DMS114 treated with DMSO at 0.1 percent for 48 hours (cell line): ENCODE results near the gene LIMS4.
"Not testable (repeated sequence)": the region's sequence is repeated elsewhere in the genome, so short reads cannot be mapped to it uniquely, and the experiment has no call there.

Experiments
- DNase-seq: peaks from one replicate; lab custom pipeline; 2025; ENCODE audit not compliant: unreplicated experiment; lab: John Stamatoyannopoulos, UW

LIMS4 gene

GRCh38 chr2:110472171-110473058 lies at the start of gene LIMS4:
Gene LIMS4, minus strand, starts transcription at chr2:110472816. Its CDS starts 38 bp downstream, at chr2:110472778.
- not testable (repeated sequence) for DNase-seq

- DNase-seq = not testable (repeated sequence)
Measured at GRCh38 chr2:110499755-110500377, 27.2 kb upstream of the LIMS4 start.

GRCh38 chr2:110496027-110496426 lies 23.4 kb upstream of the LIMS4 start:
- not testable (repeated sequence) for DNase-seq

GRCh38 chr2:110494488-110494887 lies 21.9 kb upstream of the LIMS4 start:
- not testable (repeated sequence) for DNase-seq

- not testable (repeated sequence) for DNase-seq
Measured at GRCh38 chr2:110488991-110489390, 16.4 kb upstream of the LIMS4 start.

GRCh38 chr2:110482697-110483096 lies 10.1 kb upstream of the LIMS4 start:
- DNase-seq = not testable (repeated sequence)

GRCh38 chr2:110481200-110481599 lies 8.6 kb upstream of the LIMS4 start:
- not testable (repeated sequence) for DNase-seq

GRCh38 chr2:110480084-110480483 lies 7.5 kb upstream of the LIMS4 start:
- not testable (repeated sequence) for DNase-seq

DNA sequence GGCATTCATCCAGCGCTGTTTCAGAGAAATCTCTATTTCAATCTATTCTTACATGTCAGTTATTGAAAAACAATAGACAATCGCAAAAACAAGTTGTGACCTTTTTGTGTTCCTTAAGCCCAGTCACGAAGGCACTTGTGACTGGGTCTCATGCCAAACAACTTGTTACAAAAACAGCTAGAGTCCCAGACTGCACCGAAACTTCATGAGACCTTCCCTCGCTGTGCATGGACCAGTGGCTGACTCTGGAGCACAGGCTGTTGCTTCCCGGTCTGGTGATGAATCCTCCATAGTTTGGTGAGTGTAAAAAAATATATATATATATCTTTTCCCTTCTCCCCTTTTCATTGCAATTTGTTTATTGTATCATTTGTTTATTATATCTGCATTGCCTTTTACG lies 4.8 kb upstream of the LIMS4 start:
- not testable (repeated sequence) for DNase-seq

DNA sequence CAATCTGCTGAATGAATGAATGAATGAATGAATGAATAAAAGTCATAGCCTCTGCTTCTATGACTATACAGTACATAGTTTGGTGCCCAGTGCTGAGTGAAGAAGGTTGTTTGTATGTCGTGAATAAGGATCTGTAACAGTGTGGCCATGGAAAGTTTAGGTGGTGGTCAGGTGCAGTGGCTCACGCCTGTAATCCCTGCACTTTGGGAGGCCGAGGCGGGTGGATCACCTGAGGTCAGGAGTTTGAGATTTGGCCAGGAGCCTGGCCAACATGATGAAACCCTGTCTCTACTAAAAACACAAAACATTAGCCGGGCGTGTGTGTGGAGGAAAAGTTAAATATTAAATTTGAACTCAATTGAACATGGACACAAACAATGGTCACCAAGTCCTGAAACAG lies 4.3 kb upstream of the LIMS4 start:
- not testable (repeated sequence) for DNase-seq

GRCh38 chr2:110475627-110476359 lies 3.2 kb upstream of the LIMS4 start:
- DNase-seq = not testable (repeated sequence)

- DNase-seq = not testable (repeated sequence)
Measured at GRCh38 chr2:110474898-110475297, 2.3 kb upstream of the LIMS4 start.

- DNase-seq = not testable (repeated sequence)
Measured at GRCh38 chr2:110473059-110473358, 393 bp upstream of the LIMS4 start.

DNA sequence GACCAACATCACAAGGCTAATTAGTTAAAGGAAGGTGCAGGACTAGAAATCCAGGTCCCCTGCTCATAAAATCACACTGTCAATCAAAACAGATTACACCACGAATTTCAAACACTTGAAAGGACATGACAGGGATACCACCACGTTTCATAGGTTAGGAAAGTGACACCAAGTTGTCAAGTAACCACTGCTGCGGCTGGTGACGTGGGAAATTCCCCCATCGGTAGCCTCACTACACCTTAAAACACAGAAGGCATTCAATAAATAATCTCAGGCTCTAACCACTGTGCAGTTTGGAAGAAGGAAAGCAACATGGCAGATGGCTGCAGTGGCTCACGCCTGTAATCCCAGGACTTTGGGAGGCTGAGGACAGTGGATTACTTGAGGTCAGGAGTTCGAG lies 3.7 kb downstream of the LIMS4 start:
- DNase-seq = not testable (repeated sequence)

- DNase-seq = not testable (repeated sequence)
Measured at GRCh38 chr2:110465312-110465711, 7.3 kb downstream of the LIMS4 start.

DNA sequence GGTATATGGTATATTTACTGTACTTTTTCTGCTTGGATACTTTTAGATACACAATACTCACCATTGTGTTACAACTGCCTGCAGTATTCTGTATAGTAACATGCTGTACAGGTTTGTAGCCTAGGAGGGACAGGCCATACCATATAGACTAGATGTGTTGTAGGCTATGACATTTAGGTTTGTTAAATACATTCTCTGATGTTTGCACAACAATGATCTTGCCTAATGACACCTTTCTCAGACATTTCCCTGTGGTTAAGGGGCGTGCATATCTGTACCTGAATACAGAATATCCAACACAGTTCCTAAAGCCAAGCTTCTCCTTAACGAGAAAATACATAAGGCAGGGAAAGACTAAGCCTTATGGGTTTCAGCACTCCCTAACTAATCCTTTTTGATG lies 10.2 kb downstream of the LIMS4 start:
- not testable (repeated sequence) for DNase-seq

- not testable (repeated sequence) for DNase-seq
Measured at GRCh38 chr2:110460318-110460717, 12.3 kb downstream of the LIMS4 start.

DNA sequence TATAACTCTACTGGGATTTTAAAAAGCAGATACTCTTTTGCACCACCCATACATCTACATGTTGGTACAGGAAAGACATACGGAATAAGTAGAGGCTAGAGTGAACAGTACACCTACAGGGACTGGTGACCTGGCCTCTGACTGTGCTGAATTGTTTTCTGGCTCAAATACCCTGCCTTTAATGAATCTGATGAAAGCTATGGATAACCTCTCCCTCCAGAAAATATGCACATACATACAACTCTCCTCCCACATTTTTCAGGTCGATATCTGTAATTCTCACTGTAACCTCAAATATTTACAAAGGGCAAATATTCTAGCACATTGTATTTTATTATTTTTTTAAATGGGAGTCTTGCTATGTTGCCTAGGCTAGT lies 15.4 kb downstream of the LIMS4 start:
- not testable (repeated sequence) for DNase-seq

- not testable (repeated sequence) for DNase-seq
Measured at GRCh38 chr2:110456291-110457213, 16.1 kb downstream of the LIMS4 start.

DNA sequence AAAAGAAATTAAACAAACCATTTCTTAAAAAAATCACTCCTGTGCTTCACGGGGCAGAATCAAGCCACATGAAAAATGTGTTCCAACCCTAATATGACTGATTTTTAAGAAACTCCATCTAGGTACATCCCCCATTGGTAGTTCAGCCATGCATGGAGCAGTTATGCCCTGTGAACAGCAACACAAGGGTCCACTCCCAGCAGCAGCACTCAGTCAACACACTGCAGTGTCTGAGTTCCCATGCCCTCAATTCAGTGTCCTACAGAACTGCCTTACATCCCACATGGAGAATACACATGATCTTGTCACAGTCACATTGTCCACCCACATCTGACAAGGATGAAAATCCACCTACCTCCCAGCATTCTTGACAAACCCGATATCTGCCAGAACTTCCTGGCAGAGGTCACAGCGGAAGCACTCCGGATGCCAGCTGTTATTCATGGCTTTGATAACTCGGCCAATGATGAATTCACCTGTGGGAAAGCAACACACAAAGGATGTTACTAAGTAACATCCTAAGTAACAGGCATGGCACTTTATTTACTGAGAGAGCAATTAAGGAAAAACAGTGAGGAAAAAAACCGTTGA lies 17.4 kb downstream of the LIMS4 start:
- not testable (repeated sequence) for DNase-seq
